Stimulated activated CD4-positive, alpha-beta T cell treated with anti-CD3 and anti-CD28 coated beads, Interleukin-12 subunit alpha, Interleukin-12 subunit beta, amount 100 ng/mL, for 48 hours (primary cell): Measurements from ENCODE around the gene PPM1G.

ENCODE experiments used
- DNase-seq, 3 donors: peaks; one replicate each; pipeline ENCODE4 v3.0.0-alpha.2; 2020; ENCODE audit warnings: low read depth in 2 of 3, low spot score in 1 of 3

Gene PPM1G

DNA sequence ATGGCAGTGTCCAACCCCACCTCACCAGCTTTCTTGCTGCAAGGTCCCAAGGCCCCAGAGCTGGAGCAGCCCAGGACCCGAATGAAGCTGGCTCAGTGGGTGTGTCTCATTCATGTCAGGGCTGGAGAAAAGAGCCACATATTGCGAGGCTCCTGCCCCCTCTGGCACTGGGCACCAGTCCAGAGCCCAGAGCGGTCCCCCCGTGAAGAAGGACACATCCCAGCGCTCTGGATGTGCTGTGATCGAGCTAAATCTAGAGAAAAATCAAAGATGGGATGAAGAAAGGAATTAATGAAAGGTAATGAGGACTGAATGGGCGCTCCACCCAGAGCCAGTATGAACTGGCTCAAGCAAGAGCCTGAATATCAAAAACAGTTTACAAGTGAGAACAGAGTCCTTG lies 73.2 kb downstream of the PPM1G start:
- DNase-seq = no peak

DNA sequence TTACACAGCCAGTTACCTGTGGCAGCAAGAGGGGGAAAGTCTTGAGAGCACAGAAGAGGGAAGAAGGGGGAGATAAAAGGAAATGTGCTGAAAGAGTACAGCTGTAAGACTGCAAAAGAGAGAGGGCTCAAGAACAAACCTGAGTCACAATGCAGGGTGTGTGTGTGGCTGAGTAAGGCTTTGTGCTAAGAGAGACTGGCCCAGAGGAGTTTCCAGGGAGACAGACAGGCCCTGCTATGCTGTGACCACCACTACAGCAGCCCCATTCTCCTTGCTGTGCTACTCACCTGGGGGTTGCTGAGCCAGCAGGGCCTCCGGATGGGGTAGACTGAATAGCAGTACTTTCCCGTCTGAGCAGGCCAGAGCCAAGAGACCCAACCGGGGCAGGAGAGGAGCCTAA lies 74.1 kb downstream of the PPM1G start:
- no peak for DNase-seq
